ENCODE data around the gene CKB.

The CKB gene

DNA sequence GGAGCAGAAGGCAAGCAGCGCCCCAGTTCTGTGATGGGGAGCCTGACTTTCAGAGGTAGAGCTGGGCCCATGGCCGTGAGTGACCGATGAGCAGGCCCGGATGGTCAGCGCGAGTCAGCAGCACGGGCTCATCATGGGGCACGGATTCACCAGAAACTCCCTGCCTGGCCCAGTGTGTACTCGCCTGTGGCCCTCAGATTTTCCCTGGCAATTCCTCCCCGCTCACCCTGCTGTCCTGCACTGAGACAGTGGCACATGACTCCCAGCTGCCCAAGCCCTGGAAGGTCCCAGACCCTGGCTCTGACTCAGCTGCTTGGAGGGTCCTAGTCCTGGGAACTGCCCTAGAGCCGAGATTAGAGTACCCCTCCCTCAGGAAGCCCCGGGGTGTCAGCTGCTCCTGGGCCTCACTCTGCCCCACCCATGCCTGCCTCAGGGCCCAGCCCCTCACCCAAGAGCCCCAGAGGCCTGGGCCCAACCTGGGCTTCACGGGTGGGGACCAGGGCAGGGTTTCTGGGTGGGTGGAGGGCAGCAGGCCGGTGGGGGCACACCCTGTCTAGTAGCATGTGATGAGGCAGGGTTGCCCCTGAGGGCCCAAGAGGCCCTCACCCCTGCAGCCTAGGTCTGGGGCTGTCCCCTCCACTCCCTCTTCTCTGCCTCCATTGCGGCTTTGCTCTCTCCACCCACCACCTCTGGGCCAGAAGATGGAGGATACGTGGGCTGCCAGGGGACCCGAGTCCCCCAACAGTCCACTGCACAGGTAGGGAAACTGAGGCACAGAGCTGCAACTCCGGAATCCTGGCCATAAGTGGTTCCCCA lies 14.8 kb upstream of the CKB start:
- peak; percentile 51 for DNase-seq

DNA sequence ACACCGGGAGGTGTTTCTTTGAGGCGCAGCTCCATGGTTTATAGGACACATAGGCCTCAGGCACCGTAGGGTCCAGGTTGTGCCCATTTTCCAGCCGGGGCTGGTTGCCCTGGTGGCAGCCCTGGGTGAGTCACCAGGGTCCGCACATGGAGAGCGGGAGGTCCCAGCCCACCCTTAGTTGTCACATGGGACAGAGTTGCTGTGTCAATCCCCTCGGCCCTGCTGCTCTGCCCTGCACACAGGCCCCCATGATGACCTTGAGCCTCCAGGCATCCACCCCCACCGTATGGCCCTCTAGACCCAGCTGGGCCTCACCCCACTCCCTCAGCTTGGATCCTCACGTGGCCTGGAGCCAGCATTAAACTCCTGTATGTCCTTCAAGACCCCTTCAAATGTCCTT lies 14.1 kb upstream of the CKB start:
- DNase-seq = no peak

DNA sequence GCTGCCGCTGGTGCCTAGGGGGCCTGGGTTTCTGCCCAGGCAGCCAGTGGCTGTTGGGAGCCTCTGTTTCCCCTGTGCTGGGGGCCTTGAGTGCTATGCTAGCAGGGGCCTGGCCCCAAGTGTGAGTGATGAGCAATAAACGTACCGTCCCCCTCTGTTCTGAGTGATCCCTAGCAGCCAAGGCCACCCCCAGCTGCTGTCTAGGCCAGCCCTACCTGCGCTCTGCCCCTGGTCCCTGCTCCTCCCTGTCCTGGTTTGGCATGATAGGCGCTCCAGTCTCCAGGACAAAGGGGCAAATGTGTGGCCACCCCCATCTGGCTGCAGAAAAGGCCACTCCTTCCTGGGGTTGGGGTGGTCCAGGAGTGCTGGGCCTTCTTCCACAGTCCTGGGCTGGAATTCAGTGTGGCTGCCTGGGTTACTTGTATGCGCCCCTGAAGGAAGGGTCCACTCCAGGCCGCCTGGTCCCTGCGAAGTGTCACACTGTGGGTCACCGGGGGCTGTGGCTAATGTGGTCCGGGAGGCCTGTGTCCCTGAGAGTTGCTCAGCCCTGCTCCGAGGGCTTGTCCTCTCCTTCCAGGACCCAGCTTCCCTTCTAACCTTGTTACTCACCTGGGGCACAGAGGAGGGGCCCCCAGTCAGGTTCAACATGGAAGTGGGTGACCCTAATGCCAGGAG lies 13.4 kb upstream of the CKB start:
- DNase-seq = no peak

DNA sequence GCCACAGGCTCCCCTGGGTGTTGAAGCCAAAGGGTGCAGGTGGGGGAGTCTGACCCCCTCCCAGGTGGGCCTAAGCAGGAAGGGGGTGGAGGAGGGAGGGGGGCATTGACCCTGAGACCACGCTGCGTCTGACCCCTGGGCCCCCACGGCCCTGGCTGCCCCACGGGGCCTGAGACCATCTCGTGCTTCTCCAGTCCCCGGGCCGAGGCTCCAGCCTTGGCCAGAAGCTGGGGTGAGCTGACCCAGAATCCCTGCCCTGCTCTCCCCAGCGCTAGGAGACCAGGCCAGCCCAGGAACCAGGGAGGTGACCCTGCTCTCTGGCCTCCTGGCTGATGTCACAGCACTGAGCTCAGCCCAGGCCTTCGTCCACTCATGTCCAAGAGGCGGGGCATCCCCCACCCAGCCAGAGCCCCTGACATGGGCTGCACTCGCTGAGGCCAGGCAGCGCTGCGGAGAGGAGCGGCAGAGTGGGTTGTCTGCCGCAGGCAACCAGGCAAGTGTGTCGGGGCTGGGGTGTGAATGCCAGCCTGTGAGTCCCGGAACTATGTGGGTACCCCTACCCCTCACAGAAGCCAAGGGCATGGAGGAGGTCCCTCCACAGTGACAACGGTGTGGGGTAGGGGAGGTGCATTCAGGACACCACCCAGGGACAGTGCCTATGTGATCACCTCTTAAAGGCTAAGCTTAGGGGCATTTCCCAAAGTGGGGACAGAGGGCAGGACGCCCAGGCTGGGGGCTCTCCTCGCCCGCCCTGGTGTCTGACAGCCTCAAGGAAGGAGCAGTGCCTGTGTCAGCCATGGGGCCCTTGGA lies 12.7 kb upstream of the CKB start:
- no peak for DNase-seq

DNA sequence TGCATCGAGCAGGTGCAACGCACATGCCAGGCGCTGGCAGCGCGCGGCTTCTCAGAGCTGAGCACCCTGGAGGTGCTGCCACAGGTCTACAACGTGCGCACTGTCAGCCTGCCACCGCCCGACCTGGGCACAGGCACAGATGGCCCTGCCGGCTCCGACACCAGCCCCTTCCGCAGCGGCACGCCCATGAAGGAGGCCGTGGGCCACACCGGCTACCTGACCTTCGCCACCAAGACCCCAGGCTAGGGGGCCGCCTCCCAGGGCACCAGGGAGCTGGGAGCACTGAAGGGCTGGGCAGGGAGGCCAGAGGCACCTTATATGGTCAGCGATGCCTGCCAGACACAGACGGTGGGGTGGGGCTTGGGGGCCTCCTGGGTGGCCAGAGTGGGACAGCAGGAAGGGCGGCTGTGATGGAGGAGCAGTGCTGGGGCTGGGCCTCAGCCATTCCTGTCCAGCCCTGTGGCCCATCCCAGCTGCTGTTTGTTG lies 12.0 kb upstream of the CKB start:
- DNase-seq = no peak

DNA sequence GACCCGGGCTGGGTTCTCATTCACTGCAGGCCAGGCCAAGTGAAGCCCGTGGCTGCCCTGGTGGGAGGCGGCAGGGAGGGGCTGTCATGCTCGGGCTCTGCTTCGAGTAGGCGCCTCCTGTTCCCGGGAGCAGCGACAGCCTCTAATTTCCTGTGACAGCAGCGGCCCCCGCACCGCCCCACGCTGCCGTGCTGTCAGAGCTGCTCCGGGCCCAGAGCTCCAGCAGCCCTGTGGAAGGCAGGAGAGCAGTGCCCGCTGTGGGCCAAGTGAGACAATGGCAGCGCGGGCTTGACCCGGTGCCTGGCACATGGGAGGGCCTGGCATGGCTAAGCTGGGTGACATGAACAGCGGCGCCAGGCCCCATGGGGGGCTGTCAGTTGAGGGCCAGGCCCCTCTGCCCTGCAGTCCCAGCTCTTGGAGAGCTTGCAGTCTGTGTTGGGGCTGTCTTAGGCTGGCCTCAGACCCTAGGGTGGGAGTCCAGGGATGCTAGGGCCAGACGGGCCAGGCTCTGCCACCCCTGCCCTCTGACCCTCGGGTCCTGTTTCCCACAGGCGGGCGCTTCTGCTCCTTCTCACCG lies 11.5 kb upstream of the CKB start:
- DNase-seq = no peak

DNA sequence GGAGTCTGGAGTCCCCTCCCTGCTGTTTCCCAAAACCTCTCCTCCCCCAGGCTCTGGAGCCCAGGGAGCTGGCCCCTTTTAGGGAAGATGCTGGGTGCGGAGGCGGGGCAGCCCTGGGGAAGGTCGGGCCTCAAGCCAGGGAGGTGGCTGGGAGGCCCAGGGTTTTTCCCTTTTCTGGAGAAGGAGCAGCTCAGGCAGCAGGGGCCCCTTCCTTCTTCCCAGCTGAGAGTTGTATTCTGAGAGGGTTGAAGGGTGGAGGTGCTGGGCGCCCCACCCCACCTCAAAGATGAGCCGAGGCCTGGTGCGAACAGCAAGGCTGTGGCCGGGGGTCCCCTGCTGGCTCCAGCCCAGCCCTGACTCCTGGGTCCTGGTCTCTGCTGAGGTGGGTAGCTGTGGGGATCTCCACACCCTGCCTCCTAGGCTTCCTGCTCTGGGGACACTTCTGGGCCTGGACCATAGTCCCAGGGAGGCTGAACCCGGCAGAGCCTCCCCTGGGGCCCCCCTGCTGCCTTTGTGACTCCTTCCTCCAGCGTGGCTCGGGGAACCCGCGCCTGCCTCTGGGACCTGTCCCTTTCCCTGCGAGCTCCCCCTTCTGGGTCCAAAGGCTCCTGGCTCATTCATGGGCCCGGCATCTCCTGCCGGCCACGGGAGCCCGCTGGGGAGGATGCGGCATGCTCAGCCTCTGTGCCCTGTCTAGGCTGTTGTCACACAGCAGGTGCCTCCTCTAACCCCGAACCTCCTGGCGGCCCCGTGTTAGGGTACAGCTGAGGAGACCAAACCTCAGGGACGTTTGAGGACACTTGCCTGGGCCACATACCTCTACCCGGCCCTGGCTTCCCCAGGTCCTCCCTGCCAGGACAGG lies 10.7 kb upstream of the CKB start:
- no peak for DNase-seq

DNA sequence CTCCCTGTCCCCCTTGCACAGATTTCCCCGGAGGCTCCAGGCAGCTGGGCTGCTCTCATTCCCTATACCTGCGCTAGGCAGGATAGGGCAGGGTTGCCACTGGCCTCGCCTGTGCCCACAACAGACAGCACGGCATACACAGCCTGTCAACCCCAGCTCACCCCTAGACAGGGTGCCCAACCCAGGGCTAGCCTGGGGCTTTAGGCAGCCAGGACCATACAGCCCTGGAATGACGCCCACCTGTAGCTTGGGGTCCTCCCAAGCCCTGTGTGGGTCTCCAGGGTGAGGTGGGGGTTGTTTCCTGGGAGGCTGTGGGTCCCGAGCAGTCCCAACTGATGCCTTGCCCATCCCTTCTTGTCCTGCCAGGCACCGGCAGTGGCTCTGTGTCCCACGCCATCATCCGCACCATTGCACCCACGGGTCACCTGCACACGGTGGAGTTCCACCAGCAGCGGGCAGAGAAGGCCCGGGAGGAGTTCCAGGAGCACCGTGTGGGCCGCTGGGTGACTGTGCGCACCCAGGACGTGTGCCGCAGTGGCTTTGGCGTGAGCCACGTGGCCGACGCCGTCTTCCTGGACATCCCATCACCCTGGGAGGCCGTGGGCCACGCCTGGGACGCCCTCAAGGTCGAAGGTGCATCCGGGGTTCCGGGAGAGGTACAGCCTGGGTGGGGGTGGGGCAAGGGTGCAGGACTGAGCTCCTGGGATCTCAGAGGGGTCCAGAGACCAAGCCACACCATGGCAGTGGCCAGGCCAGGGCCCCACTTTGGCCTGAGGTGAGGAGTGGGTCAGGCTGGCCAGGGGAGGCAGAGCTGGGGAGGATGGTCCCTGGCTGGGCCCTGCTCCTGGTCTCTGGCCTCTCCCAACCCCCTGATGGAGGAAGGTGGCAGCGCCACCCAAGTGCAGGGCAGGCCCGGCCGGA lies 9.8 kb upstream of the CKB start:
- DNase-seq = no peak

DNA sequence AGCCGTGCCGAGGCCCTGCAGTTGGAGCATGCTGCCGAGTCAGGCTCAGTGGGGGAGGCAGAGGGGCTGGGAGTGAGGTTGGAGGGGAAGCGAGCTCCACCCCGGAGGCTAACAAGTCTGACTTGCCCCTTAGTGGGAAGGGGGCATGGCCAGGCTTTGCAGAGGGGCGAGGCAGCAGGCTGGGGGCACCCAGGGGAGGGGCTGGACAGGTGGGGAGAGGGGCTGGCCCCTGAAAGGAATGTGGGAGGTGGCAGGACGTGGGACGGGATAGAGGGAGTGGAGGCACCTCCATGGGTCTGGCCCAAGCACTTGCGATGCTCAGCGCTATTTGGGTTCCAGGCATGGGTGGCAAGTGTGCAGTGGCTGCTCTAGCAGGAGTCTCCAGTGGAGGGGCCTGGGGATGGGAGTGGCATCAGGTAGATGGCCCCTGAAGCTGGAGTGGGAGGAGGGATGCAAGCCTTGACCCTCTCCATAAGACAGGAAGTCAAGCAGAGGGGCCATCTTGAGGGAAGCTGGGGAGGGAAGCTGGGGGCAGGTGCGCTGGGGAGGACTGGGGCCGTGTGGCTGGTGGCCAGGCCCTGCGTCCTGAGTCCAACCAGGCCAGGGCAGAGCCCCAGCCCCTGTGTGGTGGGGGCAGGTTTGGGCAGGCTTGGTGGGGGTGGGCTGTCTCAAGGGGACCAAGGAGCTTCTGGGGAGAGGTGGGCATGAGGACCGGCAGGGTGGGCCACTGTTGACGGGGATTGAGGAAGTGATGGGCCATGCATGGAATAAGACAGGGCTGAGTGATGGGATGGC lies 9.0 kb upstream of the CKB start:
- DNase-seq = no peak

DNA sequence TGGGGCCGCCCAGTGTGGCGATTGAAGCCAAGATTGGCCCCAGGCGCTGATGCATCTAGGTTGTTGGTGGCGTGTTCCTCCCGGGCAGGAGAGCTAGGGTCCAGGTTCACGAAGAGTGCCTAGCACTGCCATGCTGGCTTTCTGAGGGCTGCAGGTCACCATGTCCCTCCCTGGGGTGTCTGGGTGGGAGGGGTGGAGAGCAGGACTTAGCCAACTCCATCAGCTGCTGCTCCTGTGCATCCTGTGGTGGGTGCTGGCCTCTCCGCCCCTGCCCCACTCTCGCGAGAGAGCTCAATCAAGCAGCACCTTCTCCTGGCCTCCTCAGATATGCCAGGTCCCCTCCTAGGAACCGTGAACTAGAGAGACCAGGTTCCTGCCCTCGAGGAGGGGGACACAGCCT lies 8.2 kb upstream of the CKB start:
- no peak for DNase-seq

DNA sequence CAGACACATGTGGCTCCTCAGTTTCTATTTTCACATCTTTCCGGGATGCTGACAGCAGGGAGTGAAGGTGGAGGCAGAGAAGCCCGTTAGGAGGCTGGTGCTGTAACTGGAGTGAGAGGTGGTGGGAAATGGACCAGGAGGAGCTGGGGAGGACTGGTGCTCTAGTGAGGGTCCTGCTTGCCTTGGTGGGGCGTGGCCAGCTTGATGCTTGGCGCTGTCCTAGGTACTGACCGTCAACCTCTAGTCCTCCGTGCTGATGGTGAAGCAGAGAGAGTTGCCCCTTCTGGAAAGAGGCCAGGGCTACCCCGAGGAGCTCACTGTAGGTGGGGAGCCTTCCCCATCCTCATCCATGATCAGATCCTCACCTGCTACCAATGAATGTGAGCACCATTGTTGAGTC lies 7.8 kb upstream of the CKB start:
- no peak for DNase-seq

DNA sequence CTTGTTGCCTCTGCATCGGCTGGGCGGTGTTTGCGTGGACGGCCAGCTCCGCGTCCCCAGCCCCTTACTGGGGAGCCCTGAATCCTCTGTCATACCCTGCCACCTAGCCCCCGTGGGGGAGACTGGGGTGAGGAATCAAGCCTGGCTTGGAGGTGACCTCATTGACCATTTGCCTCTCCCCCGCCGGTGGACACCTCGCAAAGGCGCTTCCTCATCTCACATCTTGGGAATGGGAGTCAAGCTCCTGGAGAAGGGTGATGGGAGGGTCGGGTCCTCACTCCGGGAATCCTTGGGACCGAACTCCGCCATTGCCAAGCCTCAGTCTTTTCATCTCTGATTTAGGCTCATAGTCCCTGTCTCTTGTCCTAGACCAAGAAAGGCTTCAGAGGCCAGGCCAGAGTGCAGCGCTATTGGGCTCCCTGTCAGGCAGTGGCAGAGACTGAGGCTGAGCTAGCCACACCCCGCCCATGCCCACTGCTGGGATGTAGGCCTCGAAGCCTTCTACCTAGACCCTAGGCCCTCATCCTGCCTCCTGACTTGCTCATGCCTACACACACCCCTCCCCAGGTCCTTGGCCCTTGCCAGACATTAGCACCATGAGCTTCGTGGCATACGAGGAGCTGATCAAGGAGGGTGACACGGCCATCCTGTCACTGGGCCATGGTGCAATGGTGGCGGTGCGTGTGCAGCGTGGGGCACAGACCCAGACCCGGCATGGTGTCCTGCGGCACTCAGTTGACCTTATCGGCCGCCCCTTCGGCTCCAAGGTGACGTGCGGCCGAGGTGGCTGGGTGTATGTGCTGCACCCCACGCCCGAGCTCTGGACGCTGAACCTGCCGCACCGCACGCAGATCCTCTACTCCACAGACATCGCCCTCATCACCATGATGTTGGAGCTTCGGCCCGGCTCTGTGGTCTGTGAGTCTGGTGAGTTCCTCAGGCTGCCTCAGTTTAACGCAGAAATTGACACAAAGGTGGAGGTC lies 7.0 kb upstream of the CKB start:
- no peak for DNase-seq

DNA sequence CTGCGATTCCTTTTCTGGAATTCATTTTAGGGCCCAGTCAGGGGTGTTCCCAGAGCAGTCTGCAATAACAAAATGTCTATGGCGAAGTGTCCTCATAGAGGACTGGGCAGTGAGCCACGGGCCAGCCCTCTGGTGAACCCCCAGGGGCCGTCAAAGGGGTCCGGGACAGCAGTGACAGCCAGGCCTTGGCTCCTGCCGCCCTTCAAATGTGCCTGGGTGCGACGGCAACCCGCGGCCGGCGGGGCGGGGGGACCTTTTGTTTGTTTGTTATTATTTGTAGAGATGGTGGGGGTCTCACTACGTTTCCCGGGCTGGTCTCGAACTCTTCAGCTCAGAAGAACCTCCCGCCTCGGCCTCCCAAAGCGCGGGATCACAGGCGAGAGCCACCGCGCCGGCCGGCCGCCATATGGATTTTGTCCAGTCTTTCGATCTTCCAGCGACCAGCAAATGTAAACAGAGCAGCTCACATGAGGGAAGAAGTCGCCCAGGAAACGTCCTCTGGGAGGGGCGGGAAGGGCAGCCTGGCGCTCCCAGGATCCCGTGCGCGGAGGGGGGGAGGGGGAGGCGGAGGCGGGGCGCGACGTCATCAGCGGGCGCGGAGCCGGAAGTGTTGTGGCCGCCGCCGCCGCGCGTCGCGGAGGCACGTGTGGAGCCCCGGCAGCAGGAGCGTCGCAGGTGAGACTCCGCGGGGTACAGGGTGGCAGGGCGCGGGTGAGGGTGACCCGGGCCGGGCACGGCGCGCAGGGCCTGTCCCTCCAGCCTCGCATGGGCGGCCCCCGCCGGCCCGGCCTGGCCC lies 6.2 kb upstream of the CKB start, which contains the start of gene TRMT61A:
Gene TRMT61A (plus strand): TSS at position 610 of the 796 bp plus-strand sequence. CDS start 783 bp downstream, outside the sequence.
- peak; percentile 92 for DNase-seq

DNA sequence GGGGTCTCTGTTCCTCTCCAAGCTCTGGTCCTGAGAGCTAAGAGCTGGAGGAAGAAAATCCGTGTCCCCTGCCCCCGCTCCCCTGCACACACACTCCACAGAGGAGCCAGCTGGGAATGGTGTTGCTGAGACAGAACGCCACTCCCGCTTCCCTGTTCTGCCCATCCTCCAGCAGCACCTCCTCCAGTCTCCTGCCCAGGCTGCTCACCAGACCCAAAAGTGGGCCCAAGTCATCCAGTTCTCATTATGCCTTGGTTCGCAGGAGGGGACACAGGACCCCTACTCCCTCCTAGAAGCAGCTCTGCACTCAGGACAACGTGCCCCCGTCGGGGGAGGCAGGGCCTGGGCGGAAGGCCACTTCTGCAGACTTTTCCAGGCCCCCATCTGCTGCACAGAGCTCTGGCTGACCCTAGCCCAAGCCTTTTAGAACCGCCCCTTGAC lies 5.5 kb upstream of the CKB start:
- DNase-seq = peak; percentile 20

DNA sequence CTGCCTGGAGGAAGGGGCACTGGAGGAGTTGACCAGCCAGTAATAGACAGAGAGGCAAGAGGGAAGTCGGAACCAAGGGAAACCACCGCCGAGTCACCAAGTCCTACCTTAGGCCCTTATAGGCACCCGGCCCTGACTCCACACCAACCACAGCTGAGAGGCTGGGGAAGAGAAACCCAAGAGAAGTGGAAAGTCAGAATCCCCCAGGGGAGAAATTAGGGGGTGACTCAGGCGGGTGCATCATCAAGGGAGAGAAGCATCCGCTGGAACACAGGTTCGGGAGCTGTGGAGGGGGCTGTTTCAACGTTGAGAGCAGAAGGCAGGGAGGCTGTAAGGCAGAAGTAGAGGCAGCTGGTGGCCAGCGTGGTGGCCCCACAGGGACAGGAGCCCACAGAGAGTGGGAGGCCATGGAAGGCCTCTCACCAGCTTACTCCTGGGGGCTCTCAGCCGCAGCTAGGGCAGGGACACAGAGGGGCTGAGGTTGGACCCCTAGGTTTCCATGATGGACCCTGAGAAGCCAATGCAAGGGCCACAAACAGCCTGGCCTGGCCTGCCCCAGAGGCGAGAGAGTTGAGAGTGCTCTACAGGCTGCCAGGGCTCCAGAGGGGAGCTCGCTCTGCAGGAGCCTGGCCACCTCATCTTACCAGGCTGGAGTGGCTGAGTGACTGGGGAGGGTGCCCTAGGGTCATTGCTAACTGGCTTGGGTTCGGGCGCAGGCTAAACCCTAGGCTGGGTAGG lies 4.9 kb upstream of the CKB start:
- DNase-seq = peak; percentile 79

DNA sequence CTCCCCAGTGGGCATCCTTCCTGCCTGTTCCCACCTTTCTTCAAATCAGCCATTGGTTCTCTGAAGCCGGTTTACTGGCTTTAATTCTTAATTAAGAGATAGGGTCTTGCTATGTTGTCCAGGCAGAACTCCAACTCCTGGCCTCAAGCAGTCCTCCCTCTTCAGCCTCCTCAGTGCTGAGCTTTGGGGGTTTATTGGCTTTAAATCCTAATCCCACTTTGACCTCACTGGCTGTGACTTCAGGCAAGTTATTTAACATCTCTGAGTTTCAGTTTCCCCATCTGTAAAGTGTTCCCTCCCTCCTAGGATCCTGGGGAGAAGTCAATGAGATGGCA lies 4.3 kb upstream of the CKB start:
- no peak for DNase-seq

DNA sequence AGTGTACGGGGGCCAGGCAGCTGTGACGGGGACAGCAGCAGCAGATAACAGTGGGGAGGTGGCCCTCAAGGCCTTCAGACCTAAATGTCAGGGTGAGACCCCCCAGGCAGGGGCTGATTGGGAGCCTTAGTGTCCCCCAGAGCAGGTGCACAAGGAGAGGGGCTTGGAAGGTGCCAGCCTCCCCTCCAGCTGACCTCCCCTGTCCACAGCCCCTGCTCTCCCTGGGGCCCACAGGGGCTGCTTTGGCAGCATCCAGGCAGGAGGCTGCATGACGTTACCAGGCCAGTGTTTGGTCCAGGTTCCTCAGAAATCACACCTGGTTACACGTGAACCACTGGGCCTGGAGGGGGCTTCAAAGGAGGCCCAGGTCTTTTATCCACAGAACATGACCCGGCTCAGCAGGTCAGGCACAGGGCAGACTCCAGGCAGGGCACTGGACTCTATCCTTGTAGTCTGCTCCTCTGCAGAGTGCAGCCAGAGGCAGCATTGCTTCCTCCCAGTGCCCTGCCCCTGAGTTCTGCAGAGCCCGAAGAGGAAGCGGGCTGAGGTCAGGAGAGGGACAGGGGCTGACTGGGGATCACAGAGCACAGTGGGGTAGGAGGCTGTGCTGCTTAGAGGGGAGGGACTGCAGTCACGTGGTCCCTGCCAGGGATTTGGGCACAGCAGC lies 3.8 kb upstream of the CKB start:
- no peak for DNase-seq
